ENCODE measurements around the gene GJB3.

GJB3 gene

GRCh38 chr1:34827341-34827941 lies 46.4 kb downstream of the GJB3 start:
- no peak for DNase-seq

GRCh38 chr1:34828611-34829010 lies 47.6 kb downstream of the GJB3 start:
- no peak for DNase-seq

- DNase-seq = no peak
These were observed 48.2 kb downstream of the GJB3 start for GRCh38 chr1:34829250-34829649.

GRCh38 chr1:34831721-34832246 lies 50.8 kb downstream of the GJB3 start:
- no peak for DNase-seq

GRCh38 chr1:34833711-34834110 lies 52.7 kb downstream of the GJB3 start:
- DNase-seq = no peak
